GM23338 (cell line): ENCODE results near the gene RNF225. TPM values are rescaled to one million over a fixed set of nuclear protein-coding genes. Genes with fewer than 3 reads are reported as not detected.
A peak's percentile ranks its signal among the peaks of the same experiment; 100 is the strongest.

Experiments
- ATAC-seq: fragments of 200-7000 bp; cut with Tn5 transposase; 3 replicates; pipeline ENCODE4 v1.9.1; 2020
- DNase-seq: peaks from one replicate; pipeline ENCODE4 v3.0.0-alpha.2; 2015; ENCODE audit warnings: low spot score
- H2AFZ ChIP-seq: fragments of 200-600 bp; sonication (generic); 2 replicates; pipeline ENCODE4 v1.8.0; 2016; ENCODE audit warnings: antibody characterized with exemption, mild to moderate bottlenecking, moderate library complexity
- H3F3A ChIP-seq: fragments of 200-600 bp; sonication (generic); replicated peaks from 2 replicates; pipeline ENCODE4 v1.8.0; 2017; ENCODE audit warnings: antibody characterized with exemption, mixed run types, low read depth
- H3K27ac ChIP-seq: fragments of 200-600 bp; sonication (generic); 2 replicates; pipeline ENCODE4 v1.6.1; 2016; ENCODE audit warnings: low read depth
- H3K27me3 ChIP-seq: fragments of 200-600 bp; sonication (generic); 2 replicates; pipeline ENCODE4 v1.8.0; 2016; ENCODE audit warnings: mild to moderate bottlenecking, mixed run types, moderate library complexity; ENCODE audit not compliant: insufficient read depth
- H3K36me3 ChIP-seq: fragments of 200-600 bp; sonication (generic); 2 replicates; pipeline ENCODE4 v1.8.0; 2016; ENCODE audit warnings: mild to moderate bottlenecking; ENCODE audit not compliant: insufficient read depth
- H3K4me1 ChIP-seq: fragments of 200-600 bp; sonication (generic); 2 replicates; pipeline ENCODE4 v1.8.0; 2016; ENCODE audit warnings: mild to moderate bottlenecking, moderate library complexity; ENCODE audit not compliant: insufficient read depth
- H3K4me2 ChIP-seq: fragments of 200-600 bp; sonication (generic); 2 replicates; pipeline ENCODE4 v1.7.1; 2017; ENCODE audit warnings: mixed run types
- H3K4me3 ChIP-seq: fragments of 200-600 bp; sonication (generic); 2 replicates; pipeline ENCODE4 v1.6.1; 2016; ENCODE audit warnings: mixed run types
- H3K79me2 ChIP-seq: fragments of 200-600 bp; sonication (generic); replicated peaks from 2 replicates; pipeline ENCODE4 v1.8.0; 2017; ENCODE audit warnings: mild to moderate bottlenecking; ENCODE audit not compliant: insufficient read depth
- H3K9me2 ChIP-seq: fragments of 200-600 bp; sonication (generic); 2 replicates; pipeline ENCODE4 v1.8.0; 2017; ENCODE audit not compliant: insufficient read depth
- H4K20me1 ChIP-seq: fragments of 200-600 bp; sonication (generic); replicated peaks from 2 replicates; pipeline ENCODE4 v1.8.0; 2017; ENCODE audit warnings: mild to moderate bottlenecking; ENCODE audit not compliant: insufficient read depth
- H3K27ac Mint-ChIP-seq: 2 replicates; pipeline ENCODE4 v1.8.0; 2020; ENCODE audit warnings: inconsistent platforms, mild to moderate bottlenecking, moderate library complexity, mixed read lengths
- H3K27me3 Mint-ChIP-seq: 3 replicates; pipeline ENCODE4 v1.8.0; 2022; ENCODE audit warnings: low read depth, mild to moderate bottlenecking, moderate library complexity, mixed read lengths, inconsistent platforms; ENCODE audit not compliant: insufficient read depth, poor library complexity
- H3K36me3 Mint-ChIP-seq: 3 replicates; pipeline ENCODE4 v1.8.0; 2021; ENCODE audit warnings: low read depth, mild to moderate bottlenecking, inconsistent platforms, moderate library complexity, mixed read lengths
- H3K4me1 Mint-ChIP-seq: 3 replicates; pipeline ENCODE4 v1.8.0; 2020; ENCODE audit warnings: mild to moderate bottlenecking, inconsistent platforms, mixed read lengths
- H3K4me3 Mint-ChIP-seq: 3 replicates; pipeline ENCODE4 v1.8.0; 2021; ENCODE audit warnings: moderate library complexity, mild to moderate bottlenecking, inconsistent platforms, mixed read lengths
- H3K9me3 Mint-ChIP-seq: 3 replicates; pipeline ENCODE4 v1.8.0; 2020; ENCODE audit warnings: moderate library complexity, mild to moderate bottlenecking, inconsistent platforms, mixed read lengths
- EZH2 ChIP-seq: fragments of 200-600 bp; sonication (generic); IDR thresholded peaks from one replicate; pipeline ENCODE4 v1.8.0; 2017; ENCODE audit warnings: antibody characterized with exemption, mild to moderate bottlenecking, low read depth; ENCODE audit not compliant: unreplicated experiment
- JUNB ChIP-seq: IDR thresholded peaks from one replicate; pipeline ENCODE4 v1.6.1; 2016; ENCODE audit warnings: antibody characterized with exemption; ENCODE audit not compliant: unreplicated experiment
- POLR2AphosphoS5 ChIP-seq: IDR thresholded peaks from 2 replicates; pipeline ENCODE4 v1.6.1; 2016; ENCODE audit warnings: antibody characterized with exemption, low read depth
- ZNF114 ChIP-seq: fragments of 250-450 bp; sonication (Bioruptor Pico); IDR thresholded peaks from 2 replicates; pipeline ENCODE4 v1.5.0; 2020; ENCODE audit warnings: mild to moderate bottlenecking, moderate library complexity
- ZNF331 ChIP-seq: fragments of 250-450 bp; sonication (Bioruptor Pico); IDR thresholded peaks from 2 replicates; pipeline ENCODE4 v1.5.0; 2020; ENCODE audit warnings: low read depth, mild to moderate bottlenecking, moderate library complexity
- long read RNA-seq: library from polyadenylated mRNA; unstranded; transcript quantifications from one replicate; pipeline ENCODE4 v2.0.0, GENCODE V29; 2020; ENCODE audit not compliant: unreplicated experiment
- polyA plus RNA-seq: library from polyadenylated mRNA; unstranded; fragments of >200 nt; fragmentation: Nextera tagmentation; extraction: Ambion mirVana; gene quantifications from 2 replicates; pipeline ENCODE4 v1.2.1, GENCODE V29; 2016
- total RNA-seq: library from RNA; depleted of rRNA; stranded (reverse); fragments of >200 nt; shearing (Covaris generic); gene quantifications from 2 replicates; pipeline ENCODE4 v1.2.3, GENCODE V29; 2014; rRNA removed
- TF ChIP-seq, protein P1 (sequence below): IDR thresholded peaks from one replicate; pipeline ENCODE4 v1.6.1; 2018; ENCODE audit warnings: antibody characterized with exemption; ENCODE audit not compliant: unreplicated experiment
- TF ChIP-seq, protein P2 (sequence below): fragments of 250-450 bp; sonication (Bioruptor Pico); IDR thresholded peaks from 2 replicates; pipeline ENCODE4 v1.5.0; 2020; ENCODE audit warnings: mild to moderate bottlenecking, moderate library complexity

The RNF225 gene
- total RNA-seq (0.87 TPM in 1 of 2 replicates, not detected in the other), polyA plus RNA-seq (not detected in 2 replicates)
- long read RNA-seq: 0 reads

DNA sequence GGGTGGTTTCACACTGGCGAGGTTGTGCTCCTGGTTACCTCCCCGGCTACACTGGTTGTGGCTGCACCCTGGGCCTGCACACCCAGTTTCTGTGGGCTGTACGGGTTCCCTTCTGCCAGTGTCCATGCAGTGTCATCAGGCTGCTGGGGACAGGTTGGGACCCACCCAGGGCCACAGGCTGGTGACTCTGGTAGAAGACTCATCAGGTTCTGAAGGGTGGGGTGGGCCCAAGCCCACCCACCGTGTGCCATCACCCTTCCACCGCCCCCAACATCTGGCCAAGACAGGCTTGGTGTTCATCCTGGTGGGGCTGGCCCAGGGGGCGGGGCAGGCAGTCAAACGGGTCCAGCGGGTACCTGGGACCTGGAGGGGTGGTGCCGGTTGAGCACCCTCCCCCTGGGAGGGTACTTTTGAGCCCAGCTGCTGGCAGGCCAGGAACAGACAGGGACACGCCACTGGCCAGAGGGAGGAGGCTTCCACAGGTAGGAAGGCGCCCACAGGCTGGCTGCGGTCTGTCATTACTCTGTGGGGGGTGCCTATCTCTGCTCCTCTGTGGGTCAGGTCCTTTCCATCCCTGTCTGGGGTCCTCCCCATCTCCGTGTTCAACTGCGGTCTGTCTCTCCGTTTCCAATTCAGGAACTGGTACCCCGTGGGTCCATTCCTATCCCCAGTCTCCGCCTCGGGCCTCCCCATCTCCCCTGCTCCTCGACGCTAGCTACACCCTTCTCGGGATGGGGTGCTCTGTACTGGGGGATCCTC lies at the start of gene RNF225:
RNF225 (plus strand) TSS at position 437 of the 759 bp plus-strand sequence. CDS start 434 bp downstream, outside the sequence.
- H3K9me3 Mint-ChIP-seq: no peaks in the 10 kb centered on the region
- Histone ChIP-seq H3K4me1 (peaks cover 5% of the 10 kb centered on the region; the same call in 1 of the 2 replicates), H3F3A (peaks cover 58% of the 10 kb centered on the region), H4K20me1 (peaks cover 19% of the 10 kb centered on the region), H3K9me2 (no peaks in the 10 kb centered on the region), H3K4me2 (peak within 1 kb of the TSS; percentile 84), H2AFZ (no peak within 1 kb of the TSS), H3K79me2 (peaks cover 16% of the 10 kb centered on the region), H3K27ac (0 out of 2 replicates have a peak within 1 kb of the TSS, but pooled peaks have one; percentile 45), H3K4me3 (peak within 1 kb of the TSS; percentile 68), H3K27me3 (peaks cover 18% of the 10 kb centered on the region), H3K36me3 (peaks cover 26% of the 10 kb centered on the region)
- peaks cover 11% of the 10 kb centered on the region for H3K4me1 Mint-ChIP-seq
- peak; percentile 63 for ATAC-seq
- TF ChIP-seq POLR2AphosphoS5 (peak; percentile 66), ZNF331 (CRISPR knock-in tag) (no peak), EZH2 (no peak), JUNB (no peak), ZNF114 (CRISPR knock-in tag) (no peak)
- TF ChIP-seq, protein P1, sequence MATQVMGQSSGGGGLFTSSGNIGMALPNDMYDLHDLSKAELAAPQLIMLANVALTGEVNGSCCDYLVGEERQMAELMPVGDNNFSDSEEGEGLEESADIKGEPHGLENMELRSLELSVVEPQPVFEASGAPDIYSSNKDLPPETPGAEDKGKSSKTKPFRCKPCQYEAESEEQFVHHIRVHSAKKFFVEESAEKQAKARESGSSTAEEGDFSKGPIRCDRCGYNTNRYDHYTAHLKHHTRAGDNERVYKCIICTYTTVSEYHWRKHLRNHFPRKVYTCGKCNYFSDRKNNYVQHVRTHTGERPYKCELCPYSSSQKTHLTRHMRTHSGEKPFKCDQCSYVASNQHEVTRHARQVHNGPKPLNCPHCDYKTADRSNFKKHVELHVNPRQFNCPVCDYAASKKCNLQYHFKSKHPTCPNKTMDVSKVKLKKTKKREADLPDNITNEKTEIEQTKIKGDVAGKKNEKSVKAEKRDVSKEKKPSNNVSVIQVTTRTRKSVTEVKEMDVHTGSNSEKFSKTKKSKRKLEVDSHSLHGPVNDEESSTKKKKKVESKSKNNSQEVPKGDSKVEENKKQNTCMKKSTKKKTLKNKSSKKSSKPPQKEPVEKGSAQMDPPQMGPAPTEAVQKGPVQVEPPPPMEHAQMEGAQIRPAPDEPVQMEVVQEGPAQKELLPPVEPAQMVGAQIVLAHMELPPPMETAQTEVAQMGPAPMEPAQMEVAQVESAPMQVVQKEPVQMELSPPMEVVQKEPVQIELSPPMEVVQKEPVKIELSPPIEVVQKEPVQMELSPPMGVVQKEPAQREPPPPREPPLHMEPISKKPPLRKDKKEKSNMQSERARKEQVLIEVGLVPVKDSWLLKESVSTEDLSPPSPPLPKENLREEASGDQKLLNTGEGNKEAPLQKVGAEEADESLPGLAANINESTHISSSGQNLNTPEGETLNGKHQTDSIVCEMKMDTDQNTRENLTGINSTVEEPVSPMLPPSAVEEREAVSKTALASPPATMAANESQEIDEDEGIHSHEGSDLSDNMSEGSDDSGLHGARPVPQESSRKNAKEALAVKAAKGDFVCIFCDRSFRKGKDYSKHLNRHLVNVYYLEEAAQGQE: no peak
- TF ChIP-seq, protein P2, sequence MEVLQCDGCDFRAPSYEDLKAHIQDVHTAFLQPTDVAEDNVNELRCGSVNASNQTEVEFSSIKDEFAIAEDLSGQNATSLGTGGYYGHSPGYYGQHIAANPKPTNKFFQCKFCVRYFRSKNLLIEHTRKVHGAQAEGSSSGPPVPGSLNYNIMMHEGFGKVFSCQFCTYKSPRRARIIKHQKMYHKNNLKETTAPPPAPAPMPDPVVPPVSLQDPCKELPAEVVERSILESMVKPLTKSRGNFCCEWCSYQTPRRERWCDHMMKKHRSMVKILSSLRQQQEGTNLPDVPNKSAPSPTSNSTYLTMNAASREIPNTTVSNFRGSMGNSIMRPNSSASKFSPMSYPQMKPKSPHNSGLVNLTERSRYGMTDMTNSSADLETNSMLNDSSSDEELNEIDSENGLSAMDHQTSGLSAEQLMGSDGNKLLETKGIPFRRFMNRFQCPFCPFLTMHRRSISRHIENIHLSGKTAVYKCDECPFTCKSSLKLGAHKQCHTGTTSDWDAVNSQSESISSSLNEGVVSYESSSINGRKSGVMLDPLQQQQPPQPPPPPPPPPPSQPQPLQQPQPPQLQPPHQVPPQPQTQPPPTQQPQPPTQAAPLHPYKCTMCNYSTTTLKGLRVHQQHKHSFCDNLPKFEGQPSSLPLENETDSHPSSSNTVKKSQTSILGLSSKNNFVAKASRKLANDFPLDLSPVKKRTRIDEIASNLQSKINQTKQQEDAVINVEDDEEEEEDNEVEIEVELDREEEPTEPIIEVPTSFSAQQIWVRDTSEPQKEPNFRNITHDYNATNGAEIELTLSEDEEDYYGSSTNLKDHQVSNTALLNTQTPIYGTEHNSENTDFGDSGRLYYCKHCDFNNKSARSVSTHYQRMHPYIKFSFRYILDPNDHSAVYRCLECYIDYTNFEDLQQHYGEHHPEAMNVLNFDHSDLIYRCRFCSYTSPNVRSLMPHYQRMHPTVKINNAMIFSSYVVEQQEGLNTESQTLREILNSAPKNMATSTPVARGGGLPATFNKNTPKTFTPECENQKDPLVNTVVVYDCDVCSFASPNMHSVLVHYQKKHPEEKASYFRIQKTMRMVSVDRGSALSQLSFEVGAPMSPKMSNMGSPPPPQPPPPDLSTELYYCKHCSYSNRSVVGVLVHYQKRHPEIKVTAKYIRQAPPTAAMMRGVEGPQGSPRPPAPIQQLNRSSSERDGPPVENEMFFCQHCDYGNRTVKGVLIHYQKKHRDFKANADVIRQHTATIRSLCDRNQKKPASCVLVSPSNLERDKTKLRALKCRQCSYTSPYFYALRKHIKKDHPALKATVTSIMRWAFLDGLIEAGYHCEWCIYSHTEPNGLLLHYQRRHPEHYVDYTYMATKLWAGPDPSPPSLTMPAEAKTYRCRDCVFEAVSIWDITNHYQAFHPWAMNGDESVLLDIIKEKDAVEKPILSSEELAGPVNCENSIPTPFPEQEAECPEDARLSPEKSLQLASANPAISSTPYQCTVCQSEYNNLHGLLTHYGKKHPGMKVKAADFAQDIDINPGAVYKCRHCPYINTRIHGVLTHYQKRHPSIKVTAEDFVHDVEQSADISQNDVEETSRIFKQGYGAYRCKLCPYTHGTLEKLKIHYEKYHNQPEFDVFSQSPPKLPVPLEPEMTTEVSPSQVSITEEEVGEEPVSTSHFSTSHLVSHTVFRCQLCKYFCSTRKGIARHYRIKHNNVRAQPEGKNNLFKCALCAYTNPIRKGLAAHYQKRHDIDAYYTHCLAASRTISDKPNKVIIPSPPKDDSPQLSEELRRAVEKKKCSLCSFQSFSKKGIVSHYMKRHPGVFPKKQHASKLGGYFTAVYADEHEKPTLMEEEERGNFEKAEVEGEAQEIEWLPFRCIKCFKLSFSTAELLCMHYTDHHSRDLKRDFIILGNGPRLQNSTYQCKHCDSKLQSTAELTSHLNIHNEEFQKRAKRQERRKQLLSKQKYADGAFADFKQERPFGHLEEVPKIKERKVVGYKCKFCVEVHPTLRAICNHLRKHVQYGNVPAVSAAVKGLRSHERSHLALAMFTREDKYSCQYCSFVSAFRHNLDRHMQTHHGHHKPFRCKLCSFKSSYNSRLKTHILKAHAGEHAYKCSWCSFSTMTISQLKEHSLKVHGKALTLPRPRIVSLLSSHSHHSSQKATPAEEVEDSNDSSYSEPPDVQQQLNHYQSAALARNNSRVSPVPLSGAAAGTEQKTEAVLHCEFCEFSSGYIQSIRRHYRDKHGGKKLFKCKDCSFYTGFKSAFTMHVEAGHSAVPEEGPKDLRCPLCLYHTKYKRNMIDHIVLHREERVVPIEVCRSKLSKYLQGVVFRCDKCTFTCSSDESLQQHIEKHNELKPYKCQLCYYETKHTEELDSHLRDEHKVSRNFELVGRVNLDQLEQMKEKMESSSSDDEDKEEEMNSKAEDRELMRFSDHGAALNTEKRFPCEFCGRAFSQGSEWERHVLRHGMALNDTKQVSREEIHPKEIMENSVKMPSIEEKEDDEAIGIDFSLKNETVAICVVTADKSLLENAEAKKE (CRISPR knock-in tag): no peak
- H3K4me3 Mint-ChIP-seq: peak within 1 kb of the TSS; percentile 67
- peaks cover 34% of the 10 kb centered on the region for H3K27me3 Mint-ChIP-seq
- H3K36me3 Mint-ChIP-seq: peaks cover 47% of the 10 kb centered on the region
- H3K27ac Mint-ChIP-seq: peak within 1 kb of the TSS; percentile 23; the same call in 1 of the 2 replicates
- peak; percentile 69 for DNase-seq
